Heart left ventricle (tissue), 13 donors: ENCODE data around the gene NRTN.

Experiments
- POLR2A ChIP-seq, 2 donors: fragments of 450-650 bp; IDR thresholded peaks; one replicate each; pipeline ENCODE4 v1.6.1; 2017; ENCODE audit warnings: antibody characterized with exemption in 2 of 2, mild to moderate bottlenecking in 2 of 2, moderate library complexity in 2 of 2
- TF ChIP-seq, protein P1 (sequence below), 12 donors: fragments of 200-600 bp; sonication (generic) in 4 of 12; IDR thresholded peaks; one replicate each; pipeline versions ENCODE4 v1.5.0 to v1.8.0; 2018 to 2022; ENCODE audit warnings: antibody characterized with exemption in 12 of 12, mild to moderate bottlenecking in 5 of 12
- donor health status: ischemic (EF 13 %, LVEDD 7.1; RV severe dilation, severe dysfunction).
- donor health status: DM: no; HTN: yes; CAD: no.
- donor health status: DM: no; HTN: no; CAD: no.
- donor health status: ischemic (EF 25% LVEDD 6.9; RV normal size, moderate dysfunction).
- donor health status: ischemic (EF 25% LVEDD 5.7; RV mildly dilated, moderate dysfunction).
- donor health status: ischemic (EF 35%, LVEDD 5.7; RV mildly dilated, moderate dysfunction).
- donor health status: nonischemic (EF 11% LVEDD 7.7; RV severe dilation, severe dysfunction).
- donor health status: DM: yes; HTN: yes; CAD: no.
- donor health status: PGD.
- donor health status: ischemic (EF 29% LVEDD 5.4; RV normal size, mild dysfunction).
- donor health status: nonischemic (EF 23%, LVEDD 6.1; RV moderate dilation, normal function).

DNA sequence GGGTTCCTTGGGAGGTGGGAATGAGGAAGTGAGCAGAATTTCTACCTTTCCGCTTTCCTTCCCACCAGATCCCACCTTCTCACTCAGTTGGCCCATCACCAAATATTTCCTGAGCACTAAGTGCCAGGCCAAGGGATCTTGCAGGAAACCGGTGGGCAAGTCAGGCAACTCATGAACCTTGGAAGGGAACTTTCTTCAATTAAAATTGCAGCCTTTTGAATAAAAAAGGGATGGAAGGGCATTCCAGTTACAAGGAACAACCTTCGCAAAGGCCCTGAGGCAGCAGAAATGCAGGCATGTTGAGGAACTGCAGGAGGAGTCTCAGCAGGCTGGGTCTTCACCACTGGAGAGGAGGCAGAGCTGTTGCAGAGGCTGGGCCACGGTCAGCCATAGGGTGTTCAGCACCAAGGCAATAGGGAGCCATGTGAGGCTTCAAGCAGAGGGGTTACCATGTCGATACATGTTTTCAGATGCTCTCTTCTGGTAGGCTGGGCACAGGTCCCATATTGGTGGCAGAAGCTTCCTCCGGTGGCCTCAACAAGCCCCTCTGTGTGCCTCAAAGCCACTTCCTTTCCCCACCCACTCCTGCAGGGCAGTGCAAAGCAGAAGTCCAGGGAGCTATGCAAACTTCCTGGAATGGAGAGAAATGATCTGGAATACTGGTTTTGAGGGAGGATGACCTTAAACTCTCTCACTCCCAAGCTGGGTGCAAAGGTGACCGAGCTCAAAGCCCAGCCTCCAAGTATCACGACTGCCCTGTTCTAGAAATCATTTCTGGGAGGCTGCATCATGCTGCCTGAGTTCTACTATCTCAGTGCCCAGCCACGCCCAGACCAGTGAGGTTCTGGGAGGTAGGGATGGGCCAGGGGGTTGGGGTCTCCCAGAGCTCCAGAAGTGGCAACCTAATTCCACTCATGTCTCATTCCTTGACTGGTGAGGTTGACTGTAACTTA is 34.5 kb downstream of the NRTN start, which contains the start of gene FUT6:
- TF ChIP-seq, protein P1, sequence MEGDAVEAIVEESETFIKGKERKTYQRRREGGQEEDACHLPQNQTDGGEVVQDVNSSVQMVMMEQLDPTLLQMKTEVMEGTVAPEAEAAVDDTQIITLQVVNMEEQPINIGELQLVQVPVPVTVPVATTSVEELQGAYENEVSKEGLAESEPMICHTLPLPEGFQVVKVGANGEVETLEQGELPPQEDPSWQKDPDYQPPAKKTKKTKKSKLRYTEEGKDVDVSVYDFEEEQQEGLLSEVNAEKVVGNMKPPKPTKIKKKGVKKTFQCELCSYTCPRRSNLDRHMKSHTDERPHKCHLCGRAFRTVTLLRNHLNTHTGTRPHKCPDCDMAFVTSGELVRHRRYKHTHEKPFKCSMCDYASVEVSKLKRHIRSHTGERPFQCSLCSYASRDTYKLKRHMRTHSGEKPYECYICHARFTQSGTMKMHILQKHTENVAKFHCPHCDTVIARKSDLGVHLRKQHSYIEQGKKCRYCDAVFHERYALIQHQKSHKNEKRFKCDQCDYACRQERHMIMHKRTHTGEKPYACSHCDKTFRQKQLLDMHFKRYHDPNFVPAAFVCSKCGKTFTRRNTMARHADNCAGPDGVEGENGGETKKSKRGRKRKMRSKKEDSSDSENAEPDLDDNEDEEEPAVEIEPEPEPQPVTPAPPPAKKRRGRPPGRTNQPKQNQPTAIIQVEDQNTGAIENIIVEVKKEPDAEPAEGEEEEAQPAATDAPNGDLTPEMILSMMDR (IDR thresholded peaks at IDR 0.05): no peak
- no peak for TF ChIP-seq POLR2A (IDR thresholded peaks at IDR 0.05)
